GOT3 (cell line): Measurements from ENCODE around the gene DDAH1.

Experiments used
- DNase-seq: peaks from one replicate; lab custom pipeline; 2025; ENCODE audit warnings: mixed read lengths; lab: John Stamatoyannopoulos, UW

Gene DDAH1

DNA sequence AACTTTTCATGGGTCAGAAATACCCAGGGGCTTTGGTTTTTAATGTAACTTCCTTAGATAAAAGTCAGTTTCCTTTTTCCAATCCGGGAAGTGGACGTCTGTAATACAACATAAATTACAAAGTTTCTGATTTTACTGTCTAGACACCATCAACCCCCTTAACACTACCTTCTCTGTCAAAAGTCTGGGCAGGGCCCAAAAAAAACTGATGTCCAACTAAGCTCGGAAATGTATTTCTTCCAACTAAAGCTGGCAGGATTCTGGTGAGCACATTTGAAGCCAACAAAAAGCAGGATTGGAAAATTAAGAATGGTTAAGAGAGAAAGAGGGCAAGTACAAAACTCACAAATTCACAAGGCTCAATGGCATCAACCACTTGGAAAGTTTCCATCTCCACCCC, 24.3 kb downstream of the DDAH1 start:
- DNase-seq, result no peak

DNA sequence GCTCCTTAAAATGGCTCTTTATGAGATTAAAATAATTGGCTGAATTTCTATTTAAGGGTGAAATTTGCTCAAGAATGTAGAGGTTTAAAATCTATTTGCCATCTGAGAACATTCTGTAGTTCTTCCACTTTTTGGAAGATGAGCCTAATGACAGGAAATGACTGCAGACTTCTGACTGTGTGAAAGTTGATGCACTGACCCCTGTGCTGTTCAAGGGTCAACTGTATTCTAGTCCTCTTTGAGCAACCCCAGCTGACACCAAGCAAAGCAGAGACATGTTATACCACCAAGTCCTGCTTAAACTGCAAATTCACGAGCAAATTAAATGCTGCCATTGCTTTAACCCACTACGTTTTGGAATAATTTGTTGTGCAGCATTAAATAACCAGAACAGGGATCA, 26.6 kb downstream of the DDAH1 start:
- DNase-seq, result no peak

DNA sequence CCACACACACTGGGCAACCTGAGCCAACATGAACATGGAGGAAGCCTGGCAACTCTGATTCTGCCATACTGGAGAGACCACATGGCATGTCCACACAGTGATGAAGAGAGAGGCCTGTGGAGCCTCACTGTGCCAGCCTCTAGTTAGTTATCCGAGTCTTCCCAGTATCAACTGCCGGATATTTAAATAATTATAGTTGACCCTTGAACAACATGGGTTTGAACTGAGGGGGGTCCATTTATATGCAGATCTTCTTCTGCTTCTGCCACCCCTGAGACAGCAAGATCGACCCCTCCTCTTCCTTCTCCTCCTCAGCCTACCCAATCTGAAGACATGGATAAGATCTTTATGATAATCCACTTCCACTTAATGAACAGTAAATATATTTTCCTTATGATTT, 27.8 kb downstream of the DDAH1 start:
- no peak for DNase-seq

DNA sequence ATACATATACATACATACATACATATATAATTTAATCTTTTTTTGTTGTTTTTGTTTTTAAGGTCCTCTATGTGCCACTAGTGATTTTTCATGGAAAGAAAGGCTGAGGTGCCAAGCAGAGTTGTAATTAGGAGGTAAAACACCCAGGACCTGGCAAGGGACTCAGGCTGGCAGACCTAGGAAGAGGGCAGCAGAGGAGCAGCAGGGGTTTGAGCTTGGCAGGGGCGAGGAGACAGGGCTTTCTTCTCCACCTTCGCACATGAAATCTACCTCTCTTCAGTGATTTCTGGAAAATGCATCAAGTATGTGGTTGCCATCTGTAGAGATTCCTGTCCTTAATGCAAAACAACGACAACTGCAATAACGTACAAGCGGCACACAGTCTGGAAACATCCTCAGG, 31.9 kb downstream of the DDAH1 start:
- no peak for DNase-seq

DNA sequence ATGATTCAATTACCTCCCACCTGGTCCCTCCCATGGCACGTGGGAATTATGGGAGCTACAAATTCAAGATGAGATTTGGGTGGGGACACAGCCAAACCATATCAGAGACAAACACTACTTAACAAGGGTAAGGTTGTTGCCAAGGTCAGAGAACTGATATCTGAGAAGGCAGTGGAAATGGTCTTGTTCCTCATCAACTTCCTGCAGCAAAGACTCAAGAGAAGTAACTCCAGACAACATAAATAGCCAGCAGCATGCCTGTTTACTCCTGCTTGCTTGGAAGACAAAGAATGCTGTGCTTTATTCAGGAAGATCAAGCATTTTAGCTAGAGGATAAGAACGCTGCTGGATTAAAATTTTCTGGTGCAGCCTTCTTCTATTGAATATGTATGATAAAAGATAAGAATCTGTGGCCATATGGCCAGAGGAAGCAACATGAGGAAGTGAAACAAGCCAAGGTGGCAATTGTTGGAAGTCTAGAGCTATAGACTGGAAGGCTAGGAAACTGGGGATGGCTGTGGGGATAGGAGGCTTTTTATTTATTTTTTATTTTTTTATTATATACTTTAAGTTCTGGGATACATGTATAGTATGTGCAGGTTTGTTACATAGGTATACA, 36.4 kb downstream of the DDAH1 start:
- DNase-seq, result no peak

DNA sequence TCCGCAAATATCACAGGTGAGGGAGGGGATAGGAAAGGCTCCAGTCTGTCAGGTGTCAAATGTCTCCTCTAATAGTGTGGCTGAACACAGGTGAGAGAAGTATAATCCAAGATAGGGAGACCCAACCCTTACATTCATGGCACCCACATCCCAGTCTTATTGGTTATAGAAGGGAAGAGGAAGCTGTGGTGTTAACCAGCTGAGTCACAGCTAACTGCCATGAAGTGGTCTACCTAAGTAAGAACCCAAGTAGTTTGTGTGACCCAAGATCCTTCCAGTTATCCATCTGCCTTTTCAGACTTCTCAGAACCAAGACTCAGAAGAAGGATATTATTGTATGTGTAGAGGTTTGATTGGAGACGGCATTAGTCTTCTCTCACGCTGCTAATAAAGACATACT, 37.1 kb downstream of the DDAH1 start:
- no peak for DNase-seq

DNA sequence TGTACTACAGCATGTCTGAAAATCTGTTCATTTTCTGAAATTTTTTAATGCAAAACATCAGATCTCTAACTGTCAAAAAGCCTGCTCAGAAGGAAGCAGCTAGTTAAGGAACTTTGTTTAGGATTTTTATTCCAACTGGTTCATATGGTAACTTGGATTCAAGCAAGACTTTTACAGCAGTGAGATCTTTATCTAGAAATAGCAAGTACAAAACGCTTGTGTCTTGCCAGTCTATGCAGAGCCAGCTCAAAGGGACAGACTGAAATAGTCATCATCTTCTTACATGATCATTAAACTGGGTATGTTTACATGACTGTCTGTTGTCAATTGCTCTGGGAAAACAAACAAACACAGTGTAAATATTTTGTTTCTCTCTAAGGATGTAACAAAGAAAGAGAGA, 37.6 kb downstream of the DDAH1 start:
- no peak for DNase-seq

DNA sequence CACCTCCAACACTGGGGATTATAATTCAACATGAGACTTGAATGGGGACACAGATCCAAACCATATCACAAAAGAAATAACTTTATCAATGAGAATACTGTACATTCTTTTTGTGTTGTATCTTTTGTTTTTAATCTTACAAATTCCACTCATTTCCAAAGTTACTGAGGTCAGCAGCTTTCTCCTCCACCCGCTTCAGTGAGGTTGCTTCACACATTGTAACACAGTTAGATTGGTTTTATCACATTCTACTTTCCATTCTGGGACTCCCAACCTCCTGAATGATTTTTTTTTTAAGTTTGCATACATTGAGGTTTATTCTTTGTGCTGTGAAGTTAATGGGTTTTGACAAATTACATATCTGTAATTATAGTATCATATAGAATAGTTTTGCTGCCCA, 43.8 kb downstream of the DDAH1 start:
- DNase-seq, result no peak

DNA sequence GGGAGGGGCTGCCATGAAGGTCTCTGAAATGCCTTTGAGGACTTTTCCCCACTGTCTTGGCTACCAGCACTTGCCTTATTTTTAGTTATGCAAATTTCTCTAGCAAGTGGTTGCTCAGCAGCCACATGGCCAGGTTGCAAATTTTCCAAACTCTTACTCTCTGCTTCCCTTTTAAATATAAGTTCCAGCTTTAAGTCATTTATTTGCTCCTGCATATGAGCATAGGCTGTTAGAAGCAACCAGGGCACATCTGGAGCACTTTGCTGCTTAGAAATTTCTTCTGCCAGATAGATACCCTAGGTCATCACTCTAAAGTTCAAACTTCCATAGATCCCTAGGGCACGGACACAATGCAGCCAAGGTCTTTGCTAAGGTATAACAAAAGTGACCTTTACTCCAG, 44.8 kb downstream of the DDAH1 start:
- DNase-seq, result no peak

DNA sequence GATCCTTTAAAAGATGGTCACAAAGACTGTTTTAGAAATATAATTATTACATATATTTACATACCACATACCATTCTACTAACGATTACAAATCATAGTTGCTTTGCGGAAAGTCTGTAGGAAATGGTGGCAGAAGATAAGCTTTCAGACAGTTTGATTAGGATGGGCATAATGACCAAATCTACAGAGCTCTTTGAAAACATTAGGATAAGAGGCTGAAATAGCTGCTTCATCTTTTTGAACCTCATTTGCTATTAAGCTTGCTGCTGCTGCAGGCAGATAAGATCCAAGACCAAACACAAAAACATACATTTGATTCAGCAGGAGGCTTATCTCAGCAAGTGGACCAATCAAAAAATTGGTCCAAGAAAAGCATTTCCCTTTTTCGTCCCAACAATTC, 47.1 kb downstream of the DDAH1 start:
- DNase-seq, result no peak

DNA sequence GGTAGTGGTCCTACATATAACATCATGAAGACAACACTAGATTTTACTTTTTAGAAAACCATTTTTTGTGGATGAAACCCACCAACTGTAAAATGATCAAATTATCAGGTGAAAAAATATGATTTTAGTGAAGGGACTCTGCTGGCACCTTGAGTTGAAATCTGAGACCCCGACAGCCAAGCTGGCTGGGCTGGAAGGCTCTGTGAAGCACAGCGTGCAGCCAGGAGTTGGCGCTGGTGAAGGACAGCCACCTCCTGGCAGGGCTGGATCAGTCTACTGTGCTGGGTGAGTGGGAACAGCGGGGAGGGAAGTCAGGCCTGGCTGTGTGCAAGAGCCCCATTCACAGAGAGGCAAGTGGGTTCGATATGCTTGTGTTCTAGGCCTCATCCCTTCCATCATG, 47.9 kb downstream of the DDAH1 start:
- no peak for DNase-seq

DNA sequence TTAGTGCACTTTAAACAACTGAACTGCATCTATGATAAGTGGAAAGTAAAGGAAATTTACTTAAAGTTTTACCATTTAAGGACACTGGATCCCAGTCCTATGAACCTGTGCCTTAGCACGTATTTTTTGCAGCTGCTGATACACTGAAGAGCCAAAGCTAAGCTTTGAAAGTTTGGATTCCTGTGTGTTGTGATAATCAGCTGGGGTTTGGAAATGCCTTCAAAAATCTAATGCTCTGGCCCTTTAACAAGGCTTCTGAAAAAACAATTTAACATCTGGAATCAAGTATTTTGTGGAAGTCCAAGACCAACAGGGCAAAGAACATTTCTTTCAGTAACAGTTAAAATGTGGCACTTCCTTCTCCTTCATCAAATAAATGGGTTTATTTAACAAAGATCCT, 51.8 kb downstream of the DDAH1 start:
- no peak for DNase-seq

DNA sequence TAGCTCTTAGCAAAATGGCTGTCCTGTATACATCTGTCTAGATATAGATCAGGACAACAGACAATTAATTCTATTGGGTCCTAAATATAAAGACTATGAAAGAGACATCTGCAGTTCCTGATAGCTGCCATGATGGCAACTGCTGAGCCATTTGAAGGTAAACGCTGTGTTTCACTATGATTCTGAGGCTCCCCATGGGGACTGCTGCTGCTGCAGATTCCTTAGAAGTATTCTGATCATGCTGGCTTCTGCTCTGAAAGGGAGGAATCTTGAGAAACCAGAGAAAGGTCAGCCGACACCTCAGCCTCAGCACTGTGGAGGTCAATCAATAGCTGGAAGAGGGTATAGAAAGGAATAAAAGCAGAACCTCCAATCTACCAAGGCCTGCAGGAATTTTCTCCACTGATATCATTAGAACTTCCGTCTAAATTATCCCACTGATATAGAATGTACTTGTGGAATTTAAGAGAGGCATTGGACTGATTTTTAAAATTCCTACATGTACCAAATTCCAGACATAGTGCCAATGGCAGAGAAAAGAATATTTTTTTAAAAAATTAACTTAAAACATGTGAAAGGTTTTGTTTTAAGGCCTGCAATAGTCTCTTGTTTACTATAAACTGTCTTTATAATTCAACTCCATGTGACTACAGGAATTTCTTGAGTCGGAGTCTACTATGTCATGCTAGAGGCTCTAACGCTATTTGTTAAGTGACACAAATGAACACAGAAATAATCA, 53.2 kb downstream of the DDAH1 start:
- DNase-seq, result no peak

DNA sequence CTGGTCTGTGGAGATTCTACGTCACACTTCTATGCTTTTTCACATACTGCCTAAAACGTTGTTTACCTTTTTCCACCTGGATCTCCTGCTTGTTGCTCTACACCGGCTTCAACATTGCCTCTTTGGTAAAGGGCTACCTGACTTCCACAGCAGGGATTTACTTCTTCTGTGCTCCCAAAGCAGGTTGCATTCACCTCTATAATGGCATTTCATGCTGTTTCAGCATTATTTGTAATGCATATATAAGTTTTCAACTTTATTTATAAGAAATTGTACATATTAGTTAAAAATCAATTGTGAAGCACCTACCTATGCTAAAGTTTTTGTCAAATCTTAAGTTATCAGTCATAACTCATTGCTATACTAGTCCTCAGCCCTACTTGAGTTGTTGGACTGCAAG, 55.4 kb downstream of the DDAH1 start:
- no peak for DNase-seq

DNA sequence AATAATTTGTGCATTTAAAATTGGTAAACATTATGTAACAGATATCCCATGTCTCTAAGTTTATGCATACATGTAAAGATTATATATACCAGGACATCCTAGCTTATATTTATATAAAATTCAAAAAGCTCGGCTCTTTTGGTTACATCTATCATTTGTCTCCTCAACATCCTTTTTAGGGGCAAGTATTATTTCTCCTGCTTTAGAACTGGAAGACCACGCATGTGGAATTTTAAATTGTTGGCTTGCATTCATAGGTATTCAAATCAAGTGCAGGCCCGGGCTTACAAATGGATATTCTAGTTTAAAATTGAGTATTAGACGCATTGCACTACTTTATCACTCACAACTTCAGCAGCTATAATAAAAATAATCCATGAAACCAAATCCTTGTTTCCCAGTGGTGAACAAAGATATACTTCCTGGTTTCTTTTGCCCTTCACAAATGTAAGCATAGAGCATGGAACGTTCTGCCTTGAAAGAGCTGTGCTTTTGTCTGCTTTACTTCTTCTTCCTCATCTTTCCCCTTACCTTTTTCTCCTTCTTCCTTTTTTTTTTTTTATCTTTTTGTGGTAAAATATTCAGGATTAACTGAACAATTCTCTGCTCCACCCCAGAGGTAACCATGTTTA, 57.1 kb downstream of the DDAH1 start:
- DNase-seq, result no peak

DNA sequence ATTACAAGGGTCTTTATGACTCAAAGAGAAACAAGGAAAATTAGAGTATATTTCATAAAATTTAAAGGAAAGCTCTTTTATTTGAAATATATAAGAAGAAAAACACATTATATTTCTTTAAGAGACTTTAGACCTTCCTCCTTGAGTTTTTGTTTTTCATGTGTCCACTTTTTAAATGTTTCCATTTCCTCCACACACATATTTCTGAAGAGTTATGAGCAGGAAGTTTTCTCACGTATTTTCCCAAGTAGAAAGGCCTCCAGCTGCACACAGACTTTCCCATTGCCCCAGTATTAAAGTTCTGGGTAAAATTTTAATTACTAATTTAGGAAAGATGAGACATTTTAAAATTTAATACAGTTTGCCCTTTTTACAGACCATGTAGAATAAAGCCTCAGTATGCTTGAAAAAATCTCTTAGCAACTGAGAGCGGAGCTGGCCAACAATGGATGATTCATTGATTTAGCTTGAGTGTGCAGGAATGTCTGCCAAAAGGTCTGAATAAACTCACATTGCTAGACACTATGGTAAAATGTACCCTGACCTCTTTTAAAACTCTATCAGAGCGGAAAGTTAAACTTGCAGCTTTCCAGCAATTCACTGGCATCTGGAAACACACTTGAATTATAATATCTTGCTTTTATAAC, 57.9 kb downstream of the DDAH1 start:
- DNase-seq, result no peak

DNA sequence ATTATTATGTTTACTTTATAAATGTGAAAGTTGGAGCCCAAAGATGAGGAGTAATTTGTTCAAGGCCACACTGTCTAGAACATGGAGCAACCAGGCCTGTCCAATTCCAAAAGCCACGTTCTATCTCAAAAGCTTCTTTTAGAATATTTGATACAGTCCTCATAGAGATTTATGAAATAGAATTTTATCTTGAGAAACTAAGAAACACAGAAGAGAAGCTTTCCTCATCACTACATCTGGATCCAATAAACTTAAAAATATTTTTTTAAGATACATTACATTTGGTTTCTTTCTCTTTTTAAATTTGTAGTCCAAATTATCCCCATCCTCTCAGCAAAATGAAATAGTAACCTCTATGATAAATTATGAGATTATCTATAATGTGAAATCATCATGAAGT, 58.9 kb downstream of the DDAH1 start:
- DNase-seq, result no peak

DNA sequence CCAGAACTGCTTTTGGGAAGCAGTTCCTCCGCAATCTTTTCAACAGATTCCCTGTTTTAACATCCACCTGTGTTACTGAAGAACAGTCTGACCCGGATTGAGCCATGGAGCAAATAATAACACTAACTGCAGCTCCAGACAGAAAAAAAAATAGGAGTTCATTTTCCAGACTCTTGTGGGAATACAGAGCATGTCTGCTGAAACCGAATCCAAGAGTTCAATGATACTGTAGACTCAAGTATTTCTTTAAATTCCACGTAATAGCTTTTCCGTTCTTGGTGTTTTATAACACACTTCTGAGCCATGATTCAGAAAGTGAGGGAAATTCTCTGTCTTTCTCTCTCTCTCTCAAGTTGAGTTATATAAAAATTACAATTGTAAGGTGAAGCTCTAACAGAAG, 60.6 kb downstream of the DDAH1 start:
- no peak for DNase-seq

DNA sequence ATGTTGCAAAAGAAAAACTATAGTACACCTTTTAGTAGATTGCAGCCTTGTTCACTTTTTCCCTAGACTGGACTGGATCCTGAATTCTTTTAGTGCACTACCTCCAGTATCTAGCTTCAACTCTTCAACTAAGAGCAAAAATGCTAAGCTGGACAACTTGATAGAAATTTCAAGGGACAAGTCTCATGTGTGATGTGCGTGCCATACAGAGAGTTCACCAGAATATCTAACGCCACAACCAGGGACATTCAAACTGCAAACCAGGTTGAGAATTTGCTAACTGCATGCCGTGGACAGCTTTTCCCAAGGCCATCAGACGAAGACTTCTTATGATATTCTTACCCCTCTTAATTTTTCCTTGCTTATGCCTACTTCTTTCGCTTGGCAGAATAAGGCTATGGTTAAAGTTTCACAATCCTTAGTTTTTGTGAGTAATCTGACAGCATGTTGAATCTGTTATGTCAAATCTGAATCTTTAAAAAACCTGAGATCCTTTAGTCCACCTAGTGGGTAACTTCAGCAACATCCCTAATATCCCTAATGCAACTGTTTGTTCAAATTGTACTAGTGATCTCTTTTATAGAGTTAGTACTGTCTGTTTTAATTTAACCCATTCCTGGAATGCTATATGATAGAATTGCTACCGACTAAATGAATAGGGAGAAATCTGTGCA, 66.4 kb downstream of the DDAH1 start:
- DNase-seq, result no peak

DNA sequence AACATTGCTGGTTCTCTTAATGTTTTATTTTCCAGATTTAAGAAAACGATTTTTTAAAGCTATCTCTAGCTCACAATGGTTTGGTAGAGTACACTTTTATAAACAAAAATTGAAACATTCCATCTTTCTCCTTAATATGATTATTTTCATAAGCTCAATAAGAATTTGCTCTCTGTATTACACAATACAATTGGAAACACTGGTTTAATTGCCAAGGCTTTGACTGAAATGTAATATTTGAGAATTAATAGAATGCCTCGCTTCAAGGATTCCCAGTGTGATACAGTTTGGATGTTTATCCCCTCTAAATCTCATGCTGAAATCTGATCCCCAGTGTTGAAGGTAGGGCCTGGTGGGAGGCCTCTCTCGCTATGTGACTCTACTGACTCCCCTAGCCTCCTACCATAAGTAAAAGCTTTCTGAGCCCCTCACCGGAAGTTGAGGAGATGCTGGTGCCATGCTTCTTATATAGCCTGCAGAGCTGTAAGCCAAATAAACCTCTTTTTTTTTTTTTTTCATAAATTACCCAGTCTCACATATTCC, 67.4 kb downstream of the DDAH1 start:
- DNase-seq, result no peak

DNA sequence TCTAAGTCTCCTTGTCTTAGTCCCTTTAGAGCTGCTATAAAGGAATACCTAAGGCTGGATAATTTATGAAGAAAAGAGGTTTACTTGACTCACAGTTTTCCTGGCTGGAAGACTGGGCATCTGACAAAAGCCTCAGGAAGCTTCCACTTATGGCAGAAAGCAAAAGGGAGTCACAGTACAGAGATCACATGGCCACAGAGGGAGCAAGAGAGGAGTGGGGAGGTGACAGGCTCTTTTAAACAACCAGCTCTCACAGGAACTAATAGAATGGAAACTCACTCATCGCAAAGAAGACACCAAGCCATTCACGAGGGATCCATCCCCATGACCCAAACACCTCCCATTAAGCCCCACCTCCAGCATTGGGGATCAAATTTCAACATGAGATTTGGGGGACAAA, 68.8 kb downstream of the DDAH1 start:
- DNase-seq, result no peak

DNA sequence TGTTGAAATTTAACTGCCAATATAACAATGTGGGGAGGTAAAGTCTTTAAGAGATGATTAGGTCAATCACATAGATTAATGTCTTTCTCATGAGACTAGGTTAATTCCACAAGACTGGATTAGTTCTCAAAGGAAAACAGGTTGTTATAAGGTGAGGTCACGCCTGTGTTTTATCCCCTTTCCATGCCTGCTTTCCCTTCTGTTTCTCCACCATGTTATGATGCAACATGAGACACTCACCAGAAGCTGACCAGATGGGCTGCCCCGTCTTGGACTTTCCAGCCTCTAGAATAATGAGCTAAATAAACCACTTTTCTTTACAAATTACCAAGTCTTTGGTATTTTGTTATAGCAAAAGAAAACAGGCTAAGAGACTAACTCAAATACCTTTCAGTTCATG, 70.8 kb downstream of the DDAH1 start:
- no peak for DNase-seq
